Measurements from ENCODE around the gene PPP1R26.
A peak's percentile ranks its signal among the peaks of the same experiment; 100 is the strongest.
"Not testable (repeated sequence)": the region's sequence is repeated elsewhere in the genome, so short reads cannot be mapped to it uniquely, and the experiment has no call there.

PPP1R26 gene, protein sequence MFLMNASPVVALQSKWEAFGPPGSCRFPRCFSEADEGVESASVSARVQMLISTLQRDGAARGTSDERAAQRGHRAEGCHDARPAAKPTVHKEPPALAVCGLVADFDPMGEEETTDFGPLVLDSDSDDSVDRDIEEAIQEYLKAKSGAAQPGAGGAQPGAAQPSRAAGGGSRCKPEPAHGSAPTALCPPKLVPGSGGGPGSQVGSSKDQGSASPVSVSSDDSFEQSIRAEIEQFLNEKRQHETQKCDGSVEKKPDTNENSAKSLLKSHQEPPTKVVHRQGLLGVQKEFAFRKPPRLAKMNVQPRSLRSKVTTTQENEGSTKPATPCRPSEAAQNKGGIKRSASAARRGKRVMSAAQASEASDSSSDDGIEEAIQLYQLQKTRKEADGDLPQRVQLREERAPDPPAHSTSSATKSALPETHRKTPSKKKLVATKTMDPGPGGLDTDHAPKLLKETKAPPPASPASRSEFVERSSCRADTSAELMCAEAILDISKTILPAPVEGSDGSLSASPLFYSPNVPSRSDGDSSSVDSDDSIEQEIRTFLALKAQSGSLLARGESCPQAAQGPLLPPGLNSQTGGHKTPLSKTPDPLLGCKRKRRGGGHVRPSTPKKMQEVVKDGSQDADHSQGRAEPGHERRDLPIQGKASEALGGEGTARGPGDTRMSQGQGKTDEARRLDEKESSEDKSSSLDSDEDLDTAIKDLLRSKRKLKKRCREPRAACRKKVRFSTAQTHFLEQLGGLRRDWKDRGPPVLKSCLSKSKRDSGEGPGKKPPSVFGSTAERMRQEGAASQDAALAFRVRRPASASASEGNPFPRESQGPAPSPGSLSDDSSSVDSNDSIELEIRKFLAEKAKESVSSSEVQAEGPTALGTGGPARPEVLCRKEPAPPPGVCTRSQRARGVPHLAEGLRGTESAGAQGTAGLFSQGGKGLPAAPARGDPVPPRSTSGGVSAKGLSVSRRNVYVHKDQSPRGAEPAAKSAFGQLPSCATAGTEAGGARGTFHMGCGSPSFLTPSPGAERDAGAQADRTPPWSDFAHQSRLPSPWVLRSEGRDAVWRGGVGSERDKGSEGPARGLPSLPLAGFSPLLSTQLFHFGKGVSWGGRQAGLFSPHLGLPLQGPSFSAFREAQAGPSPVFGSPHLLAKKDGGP (N-terminal part only)

DNA sequence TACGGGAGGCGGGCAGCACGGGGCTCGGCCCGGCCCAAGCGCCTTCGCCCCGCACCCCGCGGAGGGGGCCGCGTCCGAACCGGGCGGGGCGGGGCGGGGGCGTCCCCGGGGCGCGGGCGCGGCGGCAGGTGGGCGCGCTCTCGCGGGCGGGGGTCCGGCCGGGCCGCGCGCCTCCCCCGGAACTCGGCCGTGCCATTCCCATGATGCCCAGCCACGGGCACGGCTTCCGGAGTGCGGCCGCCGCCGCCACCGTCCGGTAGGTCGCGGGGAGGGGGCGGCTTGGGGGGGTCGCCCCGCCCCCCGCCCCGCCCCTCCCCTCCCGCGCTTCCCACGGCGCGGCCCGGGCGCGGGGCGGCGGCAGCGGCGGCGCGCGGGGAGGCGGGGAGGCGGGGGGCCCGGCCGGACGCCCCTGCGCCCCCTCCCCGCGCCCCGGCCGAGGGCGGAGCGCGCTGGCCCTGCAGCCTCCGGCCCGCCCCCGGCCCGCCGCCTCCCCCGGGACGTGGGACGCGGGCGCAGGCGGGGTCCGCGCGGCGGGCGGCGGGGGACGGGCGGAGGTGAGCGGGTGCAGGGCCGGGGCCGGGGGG lies at the start of gene PPP1R26:
PPP1R26 (plus strand) TSS at position 314 of the 584 bp plus-strand sequence. CDS start 4,729 bp downstream, outside the sequence.
- Mint-ChIP-seq H3K27ac (no peak within 1 kb of the TSS), H3K4me3 (peak within 1 kb of the TSS; percentile 83), H3K36me3 (ENCODE audit: low read depth) (no peaks in the 10 kb centered on the region), H3K9me3 (no peaks in the 10 kb centered on the region), H3K27me3 (ENCODE audit: low read depth) (peaks cover 50% of the 10 kb centered on the region), H3K4me1 (ENCODE audit: low read depth) (peaks cover 2% of the 10 kb centered on the region)
- DNase-seq (ENCODE audit: low spot score): no peak

DNA sequence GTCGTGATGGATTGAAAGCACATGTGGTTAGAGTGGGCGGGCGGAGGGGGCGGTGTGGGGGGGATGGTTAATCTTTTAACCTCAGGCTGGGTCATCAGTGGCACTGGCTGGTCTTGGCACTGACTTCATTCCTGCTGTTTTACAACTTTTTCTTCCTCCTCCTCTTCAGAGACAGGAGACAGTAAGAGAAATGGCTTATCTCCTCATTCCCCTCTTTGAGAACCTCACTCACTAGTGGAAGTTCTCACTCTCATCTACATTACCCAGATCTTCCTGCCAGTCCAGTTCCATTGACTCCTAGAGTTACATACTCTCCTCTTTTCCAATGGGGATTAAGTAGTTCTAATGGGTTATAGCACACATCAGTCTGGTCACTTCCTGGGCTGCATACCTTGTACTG lies 42.3 kb upstream of the PPP1R26 start:
- no peak overlapping the region for H3K4me3 Mint-ChIP-seq
- no peak overlapping the region for H3K27ac Mint-ChIP-seq
- H3K9me3 Mint-ChIP-seq: peaks cover 3% of the 10 kb centered on the region
- H3K36me3 Mint-ChIP-seq (ENCODE audit: low read depth): no peaks in the 10 kb centered on the region
- peaks cover 2% of the 10 kb centered on the region for H3K27me3 Mint-ChIP-seq (ENCODE audit: low read depth)
- no peak for DNase-seq (ENCODE audit: low spot score)
- H3K4me1 Mint-ChIP-seq (ENCODE audit: low read depth): peaks cover 3% of the 10 kb centered on the region

GRCh38 chr9:135437696-135438095 lies 41.9 kb upstream of the PPP1R26 start:
- not testable (repeated sequence) for H3K4me3 Mint-ChIP-seq; DNase-seq (ENCODE audit: low spot score); H3K27ac Mint-ChIP-seq; H3K9me3 Mint-ChIP-seq; H3K4me1 Mint-ChIP-seq (ENCODE audit: low read depth); H3K27me3 Mint-ChIP-seq (ENCODE audit: low read depth); H3K36me3 Mint-ChIP-seq (ENCODE audit: low read depth)

GRCh38 chr9:135438581-135439232 lies 40.9 kb upstream of the PPP1R26 start:
- H3K4me1 Mint-ChIP-seq (ENCODE audit: low read depth); H3K27ac Mint-ChIP-seq; H3K4me3 Mint-ChIP-seq; H3K36me3 Mint-ChIP-seq (ENCODE audit: low read depth); H3K9me3 Mint-ChIP-seq; H3K27me3 Mint-ChIP-seq (ENCODE audit: low read depth): not testable (repeated sequence)
- peak; percentile 45 for DNase-seq (ENCODE audit: low spot score)

DNA sequence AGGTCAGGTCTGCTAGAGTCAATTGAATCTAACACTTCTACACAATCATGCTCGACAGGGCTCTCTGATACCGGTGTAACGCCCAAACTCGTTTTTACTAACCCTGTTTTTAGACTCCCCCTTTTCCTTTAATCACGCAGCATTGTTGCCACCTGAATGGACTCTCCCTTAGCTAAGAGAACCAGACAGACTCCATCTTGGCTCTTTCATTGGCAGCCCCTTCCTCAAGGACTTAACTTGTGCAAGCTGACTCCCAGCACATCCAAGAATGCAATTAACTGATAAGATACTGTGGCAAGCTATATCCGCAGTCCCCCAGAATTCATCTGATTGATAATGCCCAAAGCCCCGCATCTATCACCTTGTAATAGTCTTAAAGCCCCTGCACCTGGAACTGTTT lies 40.1 kb upstream of the PPP1R26 start:
- H3K9me3 Mint-ChIP-seq; H3K27me3 Mint-ChIP-seq (ENCODE audit: low read depth); H3K4me3 Mint-ChIP-seq; H3K4me1 Mint-ChIP-seq (ENCODE audit: low read depth); H3K36me3 Mint-ChIP-seq (ENCODE audit: low read depth); H3K27ac Mint-ChIP-seq; DNase-seq (ENCODE audit: low spot score): not testable (repeated sequence)

DNA sequence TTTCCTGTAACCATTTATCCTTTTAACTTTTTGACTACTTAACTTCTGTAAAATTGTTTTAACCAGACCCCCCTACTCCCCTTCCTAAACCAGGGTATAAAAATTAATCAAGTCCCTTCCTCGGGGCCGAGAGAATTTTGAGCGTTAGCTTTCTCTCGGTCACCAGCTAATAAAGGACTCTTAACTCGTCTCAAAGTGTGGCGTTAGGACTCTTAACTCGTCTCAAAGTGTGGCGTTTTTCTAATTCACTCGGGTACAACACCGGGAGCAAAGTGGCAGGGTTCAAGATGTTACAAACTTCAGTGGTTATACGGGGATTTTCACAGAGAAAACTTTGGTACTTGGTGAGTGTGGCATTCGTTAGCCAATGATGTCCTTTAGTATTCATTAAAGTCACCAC lies 39.7 kb upstream of the PPP1R26 start:
- Mint-ChIP-seq H3K27ac (no peak overlapping the region), H3K4me1 (ENCODE audit: low read depth) (peaks cover 3% of the 10 kb centered on the region), H3K27me3 (ENCODE audit: low read depth) (peaks cover 2% of the 10 kb centered on the region), H3K36me3 (ENCODE audit: low read depth) (no peaks in the 10 kb centered on the region), H3K4me3 (no peak overlapping the region), H3K9me3 (peaks cover 3% of the 10 kb centered on the region)
- DNase-seq (ENCODE audit: low spot score): no peak

- DNase-seq (ENCODE audit: low spot score): no peak
Observed at GRCh38 chr9:135440620-135441019, 39.0 kb upstream of the PPP1R26 start.

GRCh38 chr9:135441105-135442071 lies 38.2 kb upstream of the PPP1R26 start:
- H3K27me3 Mint-ChIP-seq (ENCODE audit: low read depth); H3K36me3 Mint-ChIP-seq (ENCODE audit: low read depth); H3K4me1 Mint-ChIP-seq (ENCODE audit: low read depth); DNase-seq (ENCODE audit: low spot score); H3K27ac Mint-ChIP-seq; H3K9me3 Mint-ChIP-seq; H3K4me3 Mint-ChIP-seq: not testable (repeated sequence)

More at GRCh38 chr9:135440620-135441019, 39.0 kb upstream of the PPP1R26 start:
- Mint-ChIP-seq H3K36me3 (ENCODE audit: low read depth) (no peaks in the 10 kb centered on the region), H3K4me3 (no peak overlapping the region), H3K27ac (no peak overlapping the region), H3K4me1 (ENCODE audit: low read depth) (peaks cover 3% of the 10 kb centered on the region), H3K9me3 (peaks cover 3% of the 10 kb centered on the region), H3K27me3 (ENCODE audit: low read depth) (peaks cover 4% of the 10 kb centered on the region)

DNA sequence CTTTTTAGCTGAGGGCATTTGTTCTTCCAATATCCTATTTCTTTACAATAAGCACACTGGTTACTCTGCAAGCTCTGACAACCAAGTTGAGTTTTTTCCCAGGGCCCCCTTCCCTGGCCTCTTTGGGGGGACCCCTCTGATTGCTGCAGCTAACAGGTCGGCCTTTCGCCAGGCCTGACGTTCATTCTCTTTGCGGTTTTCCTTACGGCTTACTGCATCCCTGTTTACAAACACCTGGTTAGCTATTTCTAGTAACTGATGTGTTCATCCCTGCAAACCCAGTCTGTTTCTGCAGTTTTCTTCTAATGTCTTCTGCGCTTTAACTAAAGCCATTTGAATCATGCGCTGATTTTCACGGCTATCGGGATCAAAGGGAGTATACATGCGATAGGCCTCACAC lies 37.5 kb upstream of the PPP1R26 start:
- no peaks in the 10 kb centered on the region for H3K36me3 Mint-ChIP-seq (ENCODE audit: low read depth)
- no peak overlapping the region for H3K27ac Mint-ChIP-seq
- no peaks in the 10 kb centered on the region for H3K9me3 Mint-ChIP-seq
- H3K4me1 Mint-ChIP-seq (ENCODE audit: low read depth): peaks cover 3% of the 10 kb centered on the region
- no peak for DNase-seq (ENCODE audit: low spot score)
- H3K4me3 Mint-ChIP-seq: no peak overlapping the region
- H3K27me3 Mint-ChIP-seq (ENCODE audit: low read depth): peaks cover 2% of the 10 kb centered on the region

DNA sequence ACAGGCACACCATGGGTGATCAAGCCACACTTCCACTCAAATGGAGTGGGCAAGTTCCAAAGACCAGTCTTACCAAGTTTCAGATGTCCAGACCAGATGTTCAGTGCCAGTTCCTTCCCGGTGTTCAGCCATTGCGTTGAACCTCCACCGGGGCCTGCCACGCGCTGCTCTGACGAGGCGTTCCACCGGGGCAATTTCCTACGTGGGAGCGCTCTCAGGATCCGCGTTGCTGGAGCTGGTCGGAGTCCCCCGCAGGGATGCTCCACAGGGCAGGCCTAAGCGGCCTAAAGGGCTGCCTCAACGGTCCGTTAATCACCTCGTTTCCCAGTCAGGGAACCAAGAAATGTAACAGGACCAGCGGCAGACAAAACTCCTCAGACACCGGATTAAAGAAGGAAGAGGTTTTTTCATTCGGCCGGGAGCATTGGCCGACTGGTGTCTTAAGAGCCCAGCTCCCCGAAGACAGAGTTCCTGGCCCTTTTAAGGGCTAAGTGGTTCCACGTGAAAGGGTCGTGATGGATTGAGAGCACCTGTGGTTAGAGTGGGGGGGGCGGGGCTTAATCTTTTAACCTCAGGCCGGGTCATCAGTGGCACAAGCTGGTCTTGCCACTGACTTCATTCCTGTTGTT lies 35.7 kb upstream of the PPP1R26 start:
- Mint-ChIP-seq H3K36me3 (ENCODE audit: low read depth) (no peaks in the 10 kb centered on the region), H3K4me3 (no peak overlapping the region), H3K27ac (no peak overlapping the region), H3K4me1 (ENCODE audit: low read depth) (peaks cover under 1% of the 10 kb centered on the region), H3K9me3 (no peaks in the 10 kb centered on the region), H3K27me3 (ENCODE audit: low read depth) (peaks cover 2% of the 10 kb centered on the region)
- no peak for DNase-seq (ENCODE audit: low spot score)

GRCh38 chr9:135447126-135447525 lies 32.5 kb upstream of the PPP1R26 start:
- DNase-seq (ENCODE audit: low spot score): no peak
- Mint-ChIP-seq H3K36me3 (ENCODE audit: low read depth) (no peaks in the 10 kb centered on the region), H3K4me1 (ENCODE audit: low read depth) (no peaks in the 10 kb centered on the region), H3K27me3 (ENCODE audit: low read depth) (peaks cover 2% of the 10 kb centered on the region), H3K4me3 (no peak overlapping the region), H3K9me3 (no peaks in the 10 kb centered on the region), H3K27ac (no peak overlapping the region)

DNA sequence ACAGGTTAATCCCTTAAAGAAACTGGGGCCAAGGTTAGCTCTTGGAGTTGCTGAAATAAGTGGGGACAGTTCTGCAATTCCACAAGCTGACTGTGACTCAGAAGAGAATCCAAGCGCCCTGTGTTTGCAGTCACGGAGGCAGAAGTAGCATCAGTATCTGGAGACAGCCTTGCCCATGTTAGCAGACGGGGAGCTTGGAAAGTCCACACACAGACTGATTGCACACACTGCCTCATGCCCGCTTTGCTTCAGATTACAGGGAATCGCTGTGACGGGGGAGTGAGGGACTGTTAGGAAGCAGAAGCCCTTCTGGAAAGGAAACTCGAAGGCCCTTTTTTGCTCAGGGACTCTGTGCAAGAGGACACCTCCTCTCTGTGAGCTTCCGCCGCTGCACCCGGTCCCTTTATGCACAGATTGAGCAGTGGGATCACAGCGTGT lies 30.9 kb upstream of the PPP1R26 start:
- no peaks in the 10 kb centered on the region for H3K9me3 Mint-ChIP-seq
- DNase-seq (ENCODE audit: low spot score): no peak
- H3K4me3 Mint-ChIP-seq: no peak overlapping the region
- H3K4me1 Mint-ChIP-seq (ENCODE audit: low read depth): no peaks in the 10 kb centered on the region
- no peak overlapping the region for H3K27ac Mint-ChIP-seq
- no peaks in the 10 kb centered on the region for H3K36me3 Mint-ChIP-seq (ENCODE audit: low read depth)
- H3K27me3 Mint-ChIP-seq (ENCODE audit: low read depth): peaks cover 2% of the 10 kb centered on the region
